Smooth muscle cell (in vitro differentiated cells): ENCODE data around the gene GCK. TPM values are rescaled to one million over a fixed set of nuclear protein-coding genes. Genes with fewer than 3 reads are reported as not detected.

Experiments used
- DNase-seq: peaks from one replicate; lab custom pipeline; 2025; ENCODE audit not compliant: unreplicated experiment; lab: John Stamatoyannopoulos, UW
- H2AFZ ChIP-seq: fragments of 200-600 bp; sonication (generic); 2 replicates; pipeline ENCODE4 v1.6.0; 2016; ENCODE audit warnings: antibody characterized with exemption, low read depth, mild to moderate bottlenecking
- H3F3A ChIP-seq: fragments of 200-600 bp; sonication (generic); 2 replicates; pipeline ENCODE4 v1.6.0; 2017; ENCODE audit warnings: antibody characterized with exemption, low read depth
- H3K27ac ChIP-seq: fragments of 200-600 bp; sonication (generic); 2 replicates; pipeline ENCODE4 v1.5.1; 2016; ENCODE audit warnings: low read depth, mild to moderate bottlenecking
- H3K27me3 ChIP-seq: fragments of 200-600 bp; sonication (generic); 2 replicates; pipeline ENCODE4 v1.6.1; 2016; ENCODE audit warnings: low read depth, mild to moderate bottlenecking
- H3K36me3 ChIP-seq: fragments of 200-600 bp; sonication (generic); 2 replicates; pipeline ENCODE4 v1.5.1; 2016; ENCODE audit warnings: low read depth
- H3K4me1 ChIP-seq: fragments of 200-600 bp; sonication (generic); 2 replicates; pipeline ENCODE4 v1.5.1; 2016; ENCODE audit warnings: low read depth
- H3K4me2 ChIP-seq: fragments of 200-600 bp; sonication (generic); 2 replicates; pipeline ENCODE4 v1.6.0; 2016; ENCODE audit warnings: mild to moderate bottlenecking
- H3K4me3 ChIP-seq: fragments of 200-600 bp; sonication (generic); 2 replicates; pipeline ENCODE4 v1.5.1; 2016; ENCODE audit warnings: mild to moderate bottlenecking
- H3K79me2 ChIP-seq: fragments of 200-600 bp; sonication (generic); 2 replicates; pipeline ENCODE4 v1.6.0; 2016; ENCODE audit warnings: low read depth, mild to moderate bottlenecking
- H3K9ac ChIP-seq: fragments of 200-600 bp; sonication (generic); 2 replicates; pipeline ENCODE4 v1.6.0; 2016; ENCODE audit warnings: low read depth
- H3K9me3 ChIP-seq: fragments of 200-600 bp; sonication (generic); replicated peaks from 2 replicates; pipeline ENCODE4 v1.5.1; 2016; ENCODE audit warnings: low read depth
- H4K20me1 ChIP-seq: fragments of 200-600 bp; sonication (generic); 2 replicates; pipeline ENCODE4 v1.6.0; 2016; ENCODE audit warnings: low read depth
- WGBS: methylation state at CpG from one replicate; pipeline ENCODE4 v1.1.7; 2016; ENCODE audit warnings: low lambda C conversion rate; 5-methylcytosine and 5-hydroxymethylcytosine counted together
- polyA plus RNA-seq: library from polyadenylated mRNA; unstranded; fragments of >200 nt; fragmentation: Nextera tagmentation; extraction: Ambion mirVana; gene quantifications from 2 replicates; pipeline ENCODE4 v1.2.1, GENCODE V29; 2016
- total RNA-seq: library from RNA; depleted of rRNA; stranded (reverse); fragments of >200 nt; gene quantifications from 2 replicates; pipeline ENCODE4 v1.2.3, GENCODE V29; 2014
- TF ChIP-seq, protein P1 (sequence below): fragments of 200-600 bp; sonication (generic); IDR thresholded peaks from 2 replicates; pipeline ENCODE4 v1.5.1; 2017; ENCODE audit warnings: borderline replicate concordance, mild to moderate bottlenecking, antibody characterized with exemption; ENCODE audit not compliant: insufficient read depth, poor library complexity, severe bottlenecking

GCK gene
- total and polyA plus RNA-seq, 2 experiments from 2014 or later = 1.6 to 5.5 TPM

DNA sequence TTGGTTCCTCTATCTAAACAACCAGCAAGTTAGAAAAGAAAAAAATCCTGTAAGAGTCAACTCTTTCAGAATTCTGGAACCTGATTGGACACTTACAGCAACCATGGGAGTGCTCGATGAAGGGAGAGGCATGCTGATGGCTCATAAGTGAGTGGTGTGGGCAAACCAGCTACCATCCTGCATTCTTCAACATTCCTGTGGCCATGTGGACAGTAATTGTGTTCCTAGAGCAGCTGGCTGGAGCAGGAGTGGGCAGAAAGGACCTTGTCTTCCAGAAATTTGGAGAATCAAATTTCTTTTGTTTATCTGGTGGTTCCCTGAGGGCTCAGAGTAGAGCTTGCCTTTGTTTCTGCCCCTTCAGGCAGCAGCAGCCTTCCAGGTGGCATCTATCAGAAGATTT is 25.6 kb downstream of the GCK start:
- H3K36me3 ChIP-seq = no peaks in the 10 kb centered on the region
- H3K4me2 ChIP-seq = peak overlapping the region; percentile 68
- no peaks in the 10 kb centered on the region for H3K79me2 ChIP-seq
- no peak overlapping the region for H3K9ac ChIP-seq
- no peak overlapping the region for H3K4me3 ChIP-seq
- DNase-seq = no peak
- peaks cover 6% of the 10 kb centered on the region for H3F3A ChIP-seq
- H3K9me3 ChIP-seq = no peaks in the 10 kb centered on the region
- H4K20me1 ChIP-seq = no peaks in the 10 kb centered on the region
- no peak overlapping the region for H2AFZ ChIP-seq
- TF ChIP-seq, protein P1, sequence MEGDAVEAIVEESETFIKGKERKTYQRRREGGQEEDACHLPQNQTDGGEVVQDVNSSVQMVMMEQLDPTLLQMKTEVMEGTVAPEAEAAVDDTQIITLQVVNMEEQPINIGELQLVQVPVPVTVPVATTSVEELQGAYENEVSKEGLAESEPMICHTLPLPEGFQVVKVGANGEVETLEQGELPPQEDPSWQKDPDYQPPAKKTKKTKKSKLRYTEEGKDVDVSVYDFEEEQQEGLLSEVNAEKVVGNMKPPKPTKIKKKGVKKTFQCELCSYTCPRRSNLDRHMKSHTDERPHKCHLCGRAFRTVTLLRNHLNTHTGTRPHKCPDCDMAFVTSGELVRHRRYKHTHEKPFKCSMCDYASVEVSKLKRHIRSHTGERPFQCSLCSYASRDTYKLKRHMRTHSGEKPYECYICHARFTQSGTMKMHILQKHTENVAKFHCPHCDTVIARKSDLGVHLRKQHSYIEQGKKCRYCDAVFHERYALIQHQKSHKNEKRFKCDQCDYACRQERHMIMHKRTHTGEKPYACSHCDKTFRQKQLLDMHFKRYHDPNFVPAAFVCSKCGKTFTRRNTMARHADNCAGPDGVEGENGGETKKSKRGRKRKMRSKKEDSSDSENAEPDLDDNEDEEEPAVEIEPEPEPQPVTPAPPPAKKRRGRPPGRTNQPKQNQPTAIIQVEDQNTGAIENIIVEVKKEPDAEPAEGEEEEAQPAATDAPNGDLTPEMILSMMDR = no peak
- H3K27ac ChIP-seq = peak overlapping the region; percentile 70
- H3K27me3 ChIP-seq = no peaks in the 10 kb centered on the region
- peaks cover 11% of the 10 kb centered on the region for H3K4me1 ChIP-seq
- 3% methylated on average over 1 of the region's 1 CpG for WGBS

GRCh38 chr7:44162785-44163395 is 26.3 kb downstream of the GCK start:
- Histone ChIP-seq H4K20me1 (no peaks in the 10 kb centered on the region), H3F3A (peaks cover 6% of the 10 kb centered on the region), H3K4me3 (no peak overlapping the region), H3K4me2 (peak overlapping the region; percentile 54), H3K27ac (peak overlapping the region; percentile 70), H3K9me3 (no peaks in the 10 kb centered on the region), H3K36me3 (no peaks in the 10 kb centered on the region), H2AFZ (no peak overlapping the region), H3K79me2 (no peaks in the 10 kb centered on the region), H3K27me3 (no peaks in the 10 kb centered on the region), H3K9ac (no peak overlapping the region), H3K4me1 (peaks cover 11% of the 10 kb centered on the region)
- no peak for DNase-seq
- whole genome bisulfite sequencing = 46% methylated on average over 1 of the region's 1 CpG
- TF ChIP-seq, protein P1 = no peak

- Histone ChIP-seq H3K4me1 (peaks cover 11% of the 10 kb centered on the region), H3K27me3 (no peaks in the 10 kb centered on the region), H3K79me2 (no peaks in the 10 kb centered on the region), H3K4me3 (no peak overlapping the region), H3K9ac (no peak overlapping the region), H4K20me1 (no peaks in the 10 kb centered on the region), H3K9me3 (no peaks in the 10 kb centered on the region), H3K4me2 (no peak overlapping the region), H3K36me3 (no peaks in the 10 kb centered on the region), H3F3A (peaks cover 6% of the 10 kb centered on the region), H3K27ac (no peak overlapping the region), H2AFZ (no peak overlapping the region)
- DNase-seq = no peak
- 86% methylated on average over 4 of the region's 4 CpGs for WGBS
- TF ChIP-seq, protein P1 = no peak
Measured at GRCh38 chr7:44162179-44162578, 27.1 kb downstream of the GCK start.

GRCh38 chr7:44161371-44161770 is 27.9 kb downstream of the GCK start:
- 96% methylated on average over 2 of the region's 2 CpGs for WGBS
- H3K4me2 ChIP-seq = no peak overlapping the region
- H3K36me3 ChIP-seq = no peaks in the 10 kb centered on the region
- H3K79me2 ChIP-seq = no peaks in the 10 kb centered on the region
- H3F3A ChIP-seq = peaks cover 6% of the 10 kb centered on the region
- no peak for DNase-seq
- no peak overlapping the region for H3K27ac ChIP-seq
- TF ChIP-seq, protein P1 = no peak
- H3K4me1 ChIP-seq = peaks cover 11% of the 10 kb centered on the region
- H3K27me3 ChIP-seq = no peaks in the 10 kb centered on the region
- no peak overlapping the region for H2AFZ ChIP-seq
- no peaks in the 10 kb centered on the region for H3K9me3 ChIP-seq
- no peak overlapping the region for H3K4me3 ChIP-seq
- no peaks in the 10 kb centered on the region for H4K20me1 ChIP-seq
- H3K9ac ChIP-seq = no peak overlapping the region
